Upper lobe of left lung (tissue), 4 donors: ENCODE measurements around the gene DIAPH3.

Experiments
- CTCF ChIP-seq, 6 experiments: fragments of 450-650 bp in 4 of 6; fragments of 200-600 bp in 2 of 6; sonication (generic) in 2 of 6; IDR thresholded peaks; one replicate each; pipeline ENCODE4 v1.5.1; 2016 to 2019; ENCODE audit warnings: antibody characterized with exemption in 6 of 6
- POLR2A ChIP-seq, 4 donors: fragments of 450-650 bp; IDR thresholded peaks; one replicate each; pipeline ENCODE4 v1.5.1; 2016 to 2017; ENCODE audit warnings: antibody characterized with exemption in 4 of 4, mild to moderate bottlenecking in 2 of 4

GRCh38 chr13:59681636-59682311 is 482.0 kb downstream of the DIAPH3 start:
- no peak for TF ChIP-seq POLR2A (IDR thresholded peaks at IDR 0.05)
- TF ChIP-seq CTCF (IDR thresholded peaks at IDR 0.05) = no peak
